SK-N-SH (cell line): ENCODE measurements around the gene ALPL.

ENCODE experiments used
- CHD2 ChIP-seq: fragments of 150-350 bp; IDR thresholded peaks from 2 replicates; pipeline ENCODE4 v1.6.1; 2018; ENCODE audit warnings: low read length; ENCODE audit not compliant: partially characterized antibody
- EZH2phosphoT487 ChIP-seq: fragments of 200-600 bp; sonication (generic); IDR thresholded peaks from 2 replicates; pipeline ENCODE4 v1.6.1; 2017; ENCODE audit warnings: low read depth, mixed run types, mild to moderate bottlenecking, antibody characterized with exemption, moderate library complexity, borderline replicate concordance
- RAD21 ChIP-seq: IDR thresholded peaks from 2 replicates; pipeline ENCODE4 v1.6.1; 2012; ENCODE audit warnings: mild to moderate bottlenecking, low read length
- RCOR1 ChIP-seq: fragments of 150-350 bp; IDR thresholded peaks from 2 replicates; pipeline ENCODE4 v1.6.1; 2017; ENCODE audit warnings: antibody characterized with exemption, low read length
- TAF1 ChIP-seq: IDR thresholded peaks from 2 replicates; pipeline ENCODE4 v1.6.1; 2012; ENCODE audit warnings: low read depth, mild to moderate bottlenecking, low read length, moderate library complexity, borderline replicate concordance
- TCF12 ChIP-seq: IDR thresholded peaks from 2 replicates; pipeline ENCODE4 v1.4.0; 2012
- TEAD4 ChIP-seq: IDR thresholded peaks from 2 replicates; pipeline ENCODE4 v1.4.0; 2012; ENCODE audit warnings: mild to moderate bottlenecking, borderline replicate concordance; ENCODE audit not compliant: insufficient read depth
- TF ChIP-seq, protein P1 (sequence below): fragments of 200-600 bp; sonication (generic); IDR thresholded peaks from 2 replicates; pipeline ENCODE4 v1.6.1; 2017; ENCODE audit warnings: antibody characterized with exemption, mild to moderate bottlenecking, moderate library complexity
- TF ChIP-seq, protein P2 (sequence below): IDR thresholded peaks from 2 replicates; pipeline ENCODE4 v1.4.0; 2012; ENCODE audit warnings: low read depth
- TF ChIP-seq, protein P3 (sequence below): IDR thresholded peaks from 2 replicates; pipeline ENCODE4 v1.6.1; 2012; ENCODE audit warnings: mild to moderate bottlenecking, low read depth, low read length, moderate library complexity

DNA sequence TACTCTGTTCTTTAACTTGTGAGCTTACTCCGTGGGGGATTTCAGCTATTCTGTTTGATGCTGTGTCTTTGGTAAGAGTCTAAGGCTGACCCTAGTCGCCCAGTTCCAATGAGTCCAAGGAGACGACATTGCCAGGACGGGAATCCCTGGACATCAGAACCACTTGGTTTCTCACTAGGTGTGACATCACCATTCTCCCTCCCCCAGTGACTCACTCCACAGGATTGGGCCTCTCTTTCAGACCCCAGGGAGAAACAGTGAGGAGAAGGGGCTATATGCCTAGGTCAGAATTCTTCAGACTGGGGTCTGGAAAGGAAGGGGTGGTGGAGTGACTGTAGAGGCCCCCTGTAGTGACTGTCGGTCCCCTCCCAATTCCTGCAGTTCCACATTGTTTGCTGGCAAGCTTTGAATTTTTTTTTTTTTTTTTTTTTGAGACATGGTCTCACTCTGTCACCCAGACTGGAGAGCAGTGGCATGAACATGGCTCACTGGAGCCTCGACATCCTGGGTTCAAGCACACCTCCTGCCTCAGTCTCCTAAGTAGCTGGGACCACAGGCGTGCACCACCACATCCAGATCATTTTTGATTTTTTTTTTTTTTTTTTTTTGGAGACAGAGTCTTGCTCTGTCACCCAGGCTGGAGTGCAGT, 21.3 kb downstream of the ALPL start:
- TF ChIP-seq CHD2 (no peak), TAF1 (no peak), RCOR1 (no peak), RAD21 (no peak), TCF12 (no peak), TEAD4 (no peak), EZH2phosphoT487 (no peak)
- TF ChIP-seq, protein P1, sequence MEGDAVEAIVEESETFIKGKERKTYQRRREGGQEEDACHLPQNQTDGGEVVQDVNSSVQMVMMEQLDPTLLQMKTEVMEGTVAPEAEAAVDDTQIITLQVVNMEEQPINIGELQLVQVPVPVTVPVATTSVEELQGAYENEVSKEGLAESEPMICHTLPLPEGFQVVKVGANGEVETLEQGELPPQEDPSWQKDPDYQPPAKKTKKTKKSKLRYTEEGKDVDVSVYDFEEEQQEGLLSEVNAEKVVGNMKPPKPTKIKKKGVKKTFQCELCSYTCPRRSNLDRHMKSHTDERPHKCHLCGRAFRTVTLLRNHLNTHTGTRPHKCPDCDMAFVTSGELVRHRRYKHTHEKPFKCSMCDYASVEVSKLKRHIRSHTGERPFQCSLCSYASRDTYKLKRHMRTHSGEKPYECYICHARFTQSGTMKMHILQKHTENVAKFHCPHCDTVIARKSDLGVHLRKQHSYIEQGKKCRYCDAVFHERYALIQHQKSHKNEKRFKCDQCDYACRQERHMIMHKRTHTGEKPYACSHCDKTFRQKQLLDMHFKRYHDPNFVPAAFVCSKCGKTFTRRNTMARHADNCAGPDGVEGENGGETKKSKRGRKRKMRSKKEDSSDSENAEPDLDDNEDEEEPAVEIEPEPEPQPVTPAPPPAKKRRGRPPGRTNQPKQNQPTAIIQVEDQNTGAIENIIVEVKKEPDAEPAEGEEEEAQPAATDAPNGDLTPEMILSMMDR = no peak
- TF ChIP-seq, protein P2, sequence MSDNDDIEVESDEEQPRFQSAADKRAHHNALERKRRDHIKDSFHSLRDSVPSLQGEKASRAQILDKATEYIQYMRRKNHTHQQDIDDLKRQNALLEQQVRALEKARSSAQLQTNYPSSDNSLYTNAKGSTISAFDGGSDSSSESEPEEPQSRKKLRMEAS = no peak
- TF ChIP-seq, protein P3, sequence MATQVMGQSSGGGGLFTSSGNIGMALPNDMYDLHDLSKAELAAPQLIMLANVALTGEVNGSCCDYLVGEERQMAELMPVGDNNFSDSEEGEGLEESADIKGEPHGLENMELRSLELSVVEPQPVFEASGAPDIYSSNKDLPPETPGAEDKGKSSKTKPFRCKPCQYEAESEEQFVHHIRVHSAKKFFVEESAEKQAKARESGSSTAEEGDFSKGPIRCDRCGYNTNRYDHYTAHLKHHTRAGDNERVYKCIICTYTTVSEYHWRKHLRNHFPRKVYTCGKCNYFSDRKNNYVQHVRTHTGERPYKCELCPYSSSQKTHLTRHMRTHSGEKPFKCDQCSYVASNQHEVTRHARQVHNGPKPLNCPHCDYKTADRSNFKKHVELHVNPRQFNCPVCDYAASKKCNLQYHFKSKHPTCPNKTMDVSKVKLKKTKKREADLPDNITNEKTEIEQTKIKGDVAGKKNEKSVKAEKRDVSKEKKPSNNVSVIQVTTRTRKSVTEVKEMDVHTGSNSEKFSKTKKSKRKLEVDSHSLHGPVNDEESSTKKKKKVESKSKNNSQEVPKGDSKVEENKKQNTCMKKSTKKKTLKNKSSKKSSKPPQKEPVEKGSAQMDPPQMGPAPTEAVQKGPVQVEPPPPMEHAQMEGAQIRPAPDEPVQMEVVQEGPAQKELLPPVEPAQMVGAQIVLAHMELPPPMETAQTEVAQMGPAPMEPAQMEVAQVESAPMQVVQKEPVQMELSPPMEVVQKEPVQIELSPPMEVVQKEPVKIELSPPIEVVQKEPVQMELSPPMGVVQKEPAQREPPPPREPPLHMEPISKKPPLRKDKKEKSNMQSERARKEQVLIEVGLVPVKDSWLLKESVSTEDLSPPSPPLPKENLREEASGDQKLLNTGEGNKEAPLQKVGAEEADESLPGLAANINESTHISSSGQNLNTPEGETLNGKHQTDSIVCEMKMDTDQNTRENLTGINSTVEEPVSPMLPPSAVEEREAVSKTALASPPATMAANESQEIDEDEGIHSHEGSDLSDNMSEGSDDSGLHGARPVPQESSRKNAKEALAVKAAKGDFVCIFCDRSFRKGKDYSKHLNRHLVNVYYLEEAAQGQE = no peak
